CD14-positive monocyte (primary cell): Measurements from ENCODE around the gene FBXO2. TPM values are rescaled to one million over a fixed set of nuclear protein-coding genes. Genes with fewer than 3 reads are reported as not detected.

Experiments used
- DNase-seq, 3 donors: peaks; one replicate each; pipeline ENCODE4 v3.0.0-alpha.2; 2011 to 2022
- H2AFZ ChIP-seq: 2 replicates; pipeline ENCODE4 v1.6.0; 2012; ENCODE audit warnings: mild to moderate bottlenecking, low read depth, low read length, inconsistent platforms; ENCODE audit not compliant: insufficient read depth, poor library complexity, severe bottlenecking
- H3K27ac ChIP-seq, 2 donors: 1 replicate in 1 of 2; 2 replicates in 1 of 2; pipeline ENCODE4 v1.5.1; 2012 to 2013; ENCODE audit warnings: low read length in 2 of 2, control low read depth in 1 of 2, inconsistent platforms in 1 of 2, low read depth in 1 of 2, mild to moderate bottlenecking in 1 of 2
- H3K27me3 ChIP-seq, 2 donors: one replicate each; pipeline versions ENCODE4 v1.6.0 to v1.6.1; 2011 to 2013; ENCODE audit warnings: low read length in 2 of 2; ENCODE audit not compliant: control insufficient read depth in 2 of 2, insufficient read depth in 2 of 2
- H3K36me3 ChIP-seq, 2 donors: replicated peaks in 1 of 2; 1 replicate in 1 of 2; 2 replicates in 1 of 2; pipeline versions ENCODE4 v1.5.1 to v1.6.1; 2012 to 2013; ENCODE audit warnings: low read length in 2 of 2, control low read depth in 1 of 2, inconsistent platforms in 1 of 2, mild to moderate bottlenecking in 1 of 2; ENCODE audit not compliant: insufficient read depth in 2 of 2, control insufficient read depth in 1 of 2
- H3K4me1 ChIP-seq, 2 donors: 1 replicate in 1 of 2; 2 replicates in 1 of 2; pipeline versions ENCODE4 v1.5.1 to v1.6.1; 2012 to 2013; ENCODE audit warnings: low read length in 2 of 2, control low read depth in 1 of 2, inconsistent platforms in 1 of 2, mild to moderate bottlenecking in 1 of 2, moderate library complexity in 1 of 2; ENCODE audit not compliant: insufficient read depth in 2 of 2, control insufficient read depth in 1 of 2
- H3K4me2 ChIP-seq: replicated peaks from 2 replicates; pipeline ENCODE3; 2012; ENCODE audit warnings: low read length, moderate library complexity, mild to moderate bottlenecking; ENCODE audit not compliant: poor library complexity, severe bottlenecking; ENCODE audit errors: extremely low read depth
- H3K4me3 ChIP-seq, 3 experiments: fragments of 200-600 bp in 1 of 3; sonication (generic) in 1 of 3; replicated peaks in 1 of 3; 1 replicate in 2 of 3; 2 replicates in 1 of 3; pipeline ENCODE4 v1.5.1; 2011 to 2013; ENCODE audit warnings: low read length in 3 of 3, mild to moderate bottlenecking in 3 of 3, control low read depth in 2 of 3, low read depth in 2 of 3, inconsistent platforms in 1 of 3, moderate library complexity in 1 of 3
- H3K79me2 ChIP-seq: 2 replicates; pipeline ENCODE4 v1.6.0; 2012; ENCODE audit warnings: mild to moderate bottlenecking, control low read depth, inconsistent platforms, low read length, moderate library complexity; ENCODE audit not compliant: insufficient read depth
- H3K9ac ChIP-seq: 2 replicates; pipeline ENCODE4 v1.6.0; 2017; ENCODE audit warnings: low read length, mild to moderate bottlenecking; ENCODE audit not compliant: insufficient read depth, poor library complexity, severe bottlenecking
- H3K9me3 ChIP-seq, 2 donors: replicated peaks in 1 of 2; 1 replicate in 1 of 2; 2 replicates in 1 of 2; pipeline versions ENCODE4 v1.5.1 to v1.6.1; 2012 to 2013; ENCODE audit warnings: low read length in 2 of 2, control low read depth in 1 of 2; ENCODE audit not compliant: control insufficient read depth in 1 of 2, insufficient read depth in 1 of 2
- H4K20me1 ChIP-seq: 2 replicates; pipeline ENCODE4 v1.6.0; 2012; ENCODE audit warnings: mild to moderate bottlenecking, low read length, control low read depth, moderate library complexity; ENCODE audit not compliant: insufficient read depth
- H3K27ac Mint-ChIP-seq, 7 donors: one replicate each; pipeline ENCODE4 v1.8.0; 2020; ENCODE audit warnings: mild to moderate bottlenecking in 7 of 7, mixed read lengths in 7 of 7, moderate library complexity in 6 of 7, inconsistent platforms in 2 of 7
- H3K27me3 Mint-ChIP-seq, 3 donors: one replicate each; pipeline ENCODE4 v1.8.0; 2021 to 2022; ENCODE audit warnings: low read depth in 3 of 3, mild to moderate bottlenecking in 3 of 3, mixed read lengths in 3 of 3, moderate library complexity in 3 of 3, inconsistent platforms in 1 of 3
- H3K36me3 Mint-ChIP-seq, 2 donors: one replicate each; pipeline ENCODE4 v1.8.0; 2020; ENCODE audit warnings: mixed read lengths in 2 of 2, inconsistent platforms in 1 of 2, mild to moderate bottlenecking in 1 of 2
- H3K4me1 Mint-ChIP-seq: one replicate; pipeline ENCODE4 v1.8.0; 2020; ENCODE audit warnings: mild to moderate bottlenecking, mixed read lengths
- H3K4me3 Mint-ChIP-seq, 2 donors: one replicate each; pipeline ENCODE4 v1.8.0; 2020; ENCODE audit warnings: mild to moderate bottlenecking in 2 of 2, mixed read lengths in 2 of 2, moderate library complexity in 1 of 2
- H3K9me3 Mint-ChIP-seq, 7 donors: one replicate each; pipeline ENCODE4 v1.8.0; 2020 to 2022; ENCODE audit warnings: mixed read lengths in 7 of 7, mild to moderate bottlenecking in 6 of 7, moderate library complexity in 6 of 7, inconsistent platforms in 2 of 7
- CTCF ChIP-seq: fragments of 200-600 bp; IDR thresholded peaks from one replicate; pipeline ENCODE4 v1.8.0; 2022; ENCODE audit warnings: antibody characterized with exemption, mild to moderate bottlenecking
- WGBS: methylation state at CpG from one replicate; pipeline ENCODE4 v1.1.5; 2013; ENCODE audit warnings: missing lambda C conversion rate; ENCODE audit not compliant: insufficient coverage; 5-methylcytosine and 5-hydroxymethylcytosine counted together
- intact Hi-C, 2 donors: fragments of 100-400 bp; cut with micrococcal nuclease; formaldehyde crosslinking; loops; one replicate each; pipeline versions ENCODE4 v1.15.0 to v1.15.1; 2023
- polyA plus RNA-seq, 3 donors: library from polyadenylated mRNA; depleted of rRNA in 1 of 3; unstranded in 2 of 3; stranded (reverse) in 1 of 3; fragments of 300-500 nt in 2 of 3; fragments of >200 nt in 1 of 3; fragmentation: Illumina TruSeq in 2 of 3; gene quantifications; 1 replicate in 2 of 3; 2 replicates in 1 of 3; pipeline ENCODE4 v1.2.3, GENCODE V29; 2012 to 2021

FBXO2 gene
- polyA plus RNA-seq, 3 donors = 0.08 TPM; not detected in 2

- H2AFZ ChIP-seq = no peak overlapping the region
- peaks cover 20 to 27% of the 10 kb centered on the region in 2 donors for H3K4me1 ChIP-seq
- H3K4me2 ChIP-seq = no peak overlapping the region
- H3K36me3 Mint-ChIP-seq = peaks cover 4 to 19% of the 10 kb centered on the region in 2 donors
- no peaks in the 10 kb centered on the region for H3K9me3 ChIP-seq
- no peaks in the 10 kb centered on the region for H3K79me2 ChIP-seq
- H3K36me3 ChIP-seq = no peaks in the 10 kb centered on the region
- peaks cover 10 to 21% (median 18%) of the 10 kb centered on the region in 3 donors for H3K27me3 Mint-ChIP-seq
- no peak overlapping the region for H3K27ac Mint-ChIP-seq
- no peak overlapping the region for H3K4me3 Mint-ChIP-seq
- no peaks in the 10 kb centered on the region for H4K20me1 ChIP-seq
- no peak overlapping the region for H3K9ac ChIP-seq
- no peak overlapping the region for H3K27ac ChIP-seq
- intact Hi-C loops = loop anchor here in 1 of 2 donors (5.0 kb wide), 1 partner anchor 63 kb away; no protein-coding TSS in a partner anchor
- DNase-seq = no peak
- no peak overlapping the region for H3K4me3 ChIP-seq
- H3K4me1 Mint-ChIP-seq = peaks cover 19% of the 10 kb centered on the region
- WGBS = 100% methylated on average over 2 of the region's 4 CpGs
- no peak for TF ChIP-seq CTCF
- peaks cover 0 to 6% (median 0%) of the 10 kb centered on the region in 7 donors for H3K9me3 Mint-ChIP-seq
- peaks cover 0 to 7% of the 10 kb centered on the region in 2 donors for H3K27me3 ChIP-seq
These were observed 5.5 kb upstream of the FBXO2 start for GRCh38 chr1:11659748-11660147.

GRCh38 chr1:11658542-11658941 lies 4.3 kb upstream of the FBXO2 start:
- intact Hi-C loops = no loop called here
- Histone ChIP-seq H3K4me2 (no peak overlapping the region), H3K4me1 (peaks cover 15 to 26% of the 10 kb centered on the region in 2 donors), H4K20me1 (no peaks in the 10 kb centered on the region), H3K9me3 (no peaks in the 10 kb centered on the region), H3K9ac (no peak overlapping the region), H3K4me3 (no peak overlapping the region), H3K27me3 (peaks cover 0 to 16% of the 10 kb centered on the region in 2 donors), H2AFZ (no peak overlapping the region), H3K36me3 (no peaks in the 10 kb centered on the region), H3K79me2 (no peaks in the 10 kb centered on the region), H3K27ac (no peak overlapping the region)
- peaks cover 0 to 6% (median 0%) of the 10 kb centered on the region in 7 donors for H3K9me3 Mint-ChIP-seq
- no peak overlapping the region for H3K27ac Mint-ChIP-seq
- WGBS = 97% methylated on average over 23 of the region's 23 CpGs
- DNase-seq = no peak
- H3K4me3 Mint-ChIP-seq = no peak overlapping the region
- peaks cover 14 to 27% (median 23%) of the 10 kb centered on the region in 3 donors for H3K27me3 Mint-ChIP-seq
- H3K4me1 Mint-ChIP-seq = peaks cover 16% of the 10 kb centered on the region
- no peak for TF ChIP-seq CTCF
- peaks cover 4 to 19% of the 10 kb centered on the region in 2 donors for H3K36me3 Mint-ChIP-seq
